ENCODE data around the gene SYDE2.

- no peak for TF ChIP-seq CTCF (conservative IDR thresholded peaks at IDR 0.05)
- no peak for TF ChIP-seq ZFX (IDR thresholded peaks at IDR 0.05)
Measured at GRCh38 chr1:85125891-85126290, 74.9 kb downstream of the SYDE2 start.

Measured in C4-2B (cell line).